GM19395 (cell line): ENCODE measurements around the gene RABGEF1.
"Not testable (repeated sequence)": the region's sequence is repeated elsewhere in the genome, so short reads cannot be mapped to it uniquely, and the experiment has no call there.

Experiments used
- ATAC-seq: cut with Tn5 transposase; IDR thresholded peaks from one replicate; pipeline ENCODE4 v1.9.1; 2021; ENCODE audit warnings: mild to moderate bottlenecking, moderate library complexity; ENCODE audit not compliant: unreplicated experiment

Gene RABGEF1

GRCh38 chr7:66740302-66740979 lies at the start of gene RABGEF1:
TSS of gene RABGEF1 (plus strand) at chr7:66740733. CDS start at chr7:66771900, 31,167 bp downstream.
- peak; percentile 87 for ATAC-seq

- no peak for ATAC-seq
Measured at GRCh38 chr7:66693331-66693730, 47.2 kb upstream of the RABGEF1 start.

GRCh38 chr7:66694286-66694685 lies 46.2 kb upstream of the RABGEF1 start:
- ATAC-seq, result no peak

GRCh38 chr7:66695417-66695816 lies 45.1 kb upstream of the RABGEF1 start:
- not testable (repeated sequence) for ATAC-seq

GRCh38 chr7:66696134-66696533 lies 44.4 kb upstream of the RABGEF1 start:
- not testable (repeated sequence) for ATAC-seq

- no peak for ATAC-seq
Measured at GRCh38 chr7:66696774-66697191, 43.8 kb upstream of the RABGEF1 start.

- no peak for ATAC-seq
Measured at GRCh38 chr7:66697449-66698438, 42.8 kb upstream of the RABGEF1 start.

GRCh38 chr7:66698652-66699205 lies 41.8 kb upstream of the RABGEF1 start:
- ATAC-seq, result no peak

- ATAC-seq, result no peak
Measured at GRCh38 chr7:66699998-66700397, 40.5 kb upstream of the RABGEF1 start.

GRCh38 chr7:66700633-66701131 lies 39.9 kb upstream of the RABGEF1 start:
- ATAC-seq, result no peak

- no peak for ATAC-seq
Measured at GRCh38 chr7:66707825-66708224, 32.7 kb upstream of the RABGEF1 start.

- ATAC-seq, result not testable (repeated sequence)
Measured at GRCh38 chr7:66710752-66711151, 29.8 kb upstream of the RABGEF1 start.

- no peak for ATAC-seq
Measured at GRCh38 chr7:66713687-66714086, 26.8 kb upstream of the RABGEF1 start.

- ATAC-seq, result not testable (repeated sequence)
Measured at GRCh38 chr7:66716634-66717033, 23.9 kb upstream of the RABGEF1 start.

- no peak for ATAC-seq
Measured at GRCh38 chr7:66720561-66720960, 20.0 kb upstream of the RABGEF1 start.

- ATAC-seq, result no peak
Measured at GRCh38 chr7:66725843-66726242, 14.7 kb upstream of the RABGEF1 start.

GRCh38 chr7:66727058-66727457 lies 13.5 kb upstream of the RABGEF1 start:
- ATAC-seq, result no peak

GRCh38 chr7:66728571-66728970 lies 12.0 kb upstream of the RABGEF1 start:
- ATAC-seq, result no peak

GRCh38 chr7:66729274-66729673 lies 11.3 kb upstream of the RABGEF1 start:
- ATAC-seq, result no peak

- ATAC-seq, result no peak
Measured at GRCh38 chr7:66731986-66732385, 8.5 kb upstream of the RABGEF1 start.

GRCh38 chr7:66732439-66732838 lies 8.1 kb upstream of the RABGEF1 start:
- ATAC-seq, result peak; percentile 73
